Transverse colon (tissue), 4 donors: ENCODE measurements around the gene SEMA3A.

ENCODE experiments used
- EP300 ChIP-seq: sonication (generic); formaldehyde crosslinking; IDR thresholded peaks from one replicate; pipeline ENCODE4 v1.6.1; 2017; ENCODE audit warnings: antibody characterized with exemption, low read depth
- POLR2A ChIP-seq: fragments of 450-650 bp; IDR thresholded peaks from one replicate; pipeline ENCODE4 v1.6.1; 2016; ENCODE audit warnings: antibody characterized with exemption, mild to moderate bottlenecking, moderate library complexity
- POLR2AphosphoS5 ChIP-seq, 3 donors: sonication (generic); formaldehyde crosslinking; IDR thresholded peaks; one replicate each; pipeline ENCODE4 v1.6.1; 2016; ENCODE audit warnings: antibody characterized with exemption in 3 of 3
- TF ChIP-seq, protein P1 (sequence below), 5 experiments: fragments of 200-600 bp in 3 of 5; fragments of 450-650 bp in 2 of 5; sonication (generic) in 3 of 5; IDR thresholded peaks; 1 replicate in 2 of 5; 2 replicates in 3 of 5; pipeline ENCODE4 v1.5.1; 2016 to 2017; ENCODE audit warnings: antibody characterized with exemption in 5 of 5, inconsistent platforms in 3 of 5, mild to moderate bottlenecking in 2 of 5, moderate library complexity in 1 of 5

- TF ChIP-seq, protein P1, sequence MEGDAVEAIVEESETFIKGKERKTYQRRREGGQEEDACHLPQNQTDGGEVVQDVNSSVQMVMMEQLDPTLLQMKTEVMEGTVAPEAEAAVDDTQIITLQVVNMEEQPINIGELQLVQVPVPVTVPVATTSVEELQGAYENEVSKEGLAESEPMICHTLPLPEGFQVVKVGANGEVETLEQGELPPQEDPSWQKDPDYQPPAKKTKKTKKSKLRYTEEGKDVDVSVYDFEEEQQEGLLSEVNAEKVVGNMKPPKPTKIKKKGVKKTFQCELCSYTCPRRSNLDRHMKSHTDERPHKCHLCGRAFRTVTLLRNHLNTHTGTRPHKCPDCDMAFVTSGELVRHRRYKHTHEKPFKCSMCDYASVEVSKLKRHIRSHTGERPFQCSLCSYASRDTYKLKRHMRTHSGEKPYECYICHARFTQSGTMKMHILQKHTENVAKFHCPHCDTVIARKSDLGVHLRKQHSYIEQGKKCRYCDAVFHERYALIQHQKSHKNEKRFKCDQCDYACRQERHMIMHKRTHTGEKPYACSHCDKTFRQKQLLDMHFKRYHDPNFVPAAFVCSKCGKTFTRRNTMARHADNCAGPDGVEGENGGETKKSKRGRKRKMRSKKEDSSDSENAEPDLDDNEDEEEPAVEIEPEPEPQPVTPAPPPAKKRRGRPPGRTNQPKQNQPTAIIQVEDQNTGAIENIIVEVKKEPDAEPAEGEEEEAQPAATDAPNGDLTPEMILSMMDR (IDR thresholded peaks at IDR 0.05) = no peak
- TF ChIP-seq POLR2AphosphoS5 (IDR thresholded peaks at IDR 0.05) (no peak), POLR2A (no peak), EP300 (no peak)
Observed at GRCh38 chr7:84170646-84171045, 23.9 kb downstream of the SEMA3A start.
